ENCODE measurements around the gene RAB11FIP4.
"Not testable (repeated sequence)": the region's sequence is repeated elsewhere in the genome, so short reads cannot be mapped to it uniquely, and the experiment has no call there.

Gene RAB11FIP4

DNA sequence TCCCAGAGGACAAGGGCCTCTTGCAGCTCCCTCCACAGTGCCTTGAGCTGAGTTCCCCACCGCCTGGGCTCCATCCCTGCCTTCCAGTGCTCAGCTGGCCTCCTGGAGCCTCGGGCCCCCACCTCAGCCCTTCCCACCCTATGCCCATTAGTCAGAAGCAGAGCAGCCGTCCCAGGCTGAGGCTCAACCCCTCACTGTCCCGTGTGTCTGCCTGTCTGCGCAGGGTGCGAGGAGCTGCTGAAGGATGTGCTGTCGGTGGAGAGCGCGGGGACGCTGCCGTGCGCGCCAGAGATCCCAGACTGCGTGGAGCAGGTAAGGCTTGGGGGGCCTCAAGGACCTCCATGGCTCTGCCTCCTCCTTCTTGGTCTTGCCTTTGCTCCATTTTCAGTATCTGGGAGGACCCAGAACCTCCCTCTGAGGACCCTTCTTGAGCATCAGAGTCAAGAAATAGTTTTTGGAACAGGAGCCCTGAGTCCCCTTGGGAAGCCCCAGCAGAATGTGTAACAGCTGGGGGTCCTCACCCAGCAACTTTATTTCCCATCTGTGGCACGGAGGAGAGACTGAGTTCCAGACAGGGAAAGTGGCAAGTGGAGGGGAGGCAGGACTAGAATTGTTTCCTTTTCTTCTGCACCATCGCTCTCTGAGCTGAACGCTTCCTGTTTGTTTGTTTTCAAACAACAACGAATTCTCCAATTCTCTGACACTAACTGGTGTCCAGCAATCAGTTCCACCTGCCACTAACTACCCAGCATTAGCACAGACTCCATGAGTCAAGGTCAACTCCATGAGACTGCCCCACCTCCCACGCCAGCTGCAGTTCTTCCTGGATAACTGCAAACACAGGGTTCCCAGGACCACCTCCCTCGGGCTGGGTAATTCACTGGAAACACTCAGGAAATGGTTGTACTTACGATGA, 42.6 kb downstream of the RAB11FIP4 start:
- no peak for DNase-seq

DNA sequence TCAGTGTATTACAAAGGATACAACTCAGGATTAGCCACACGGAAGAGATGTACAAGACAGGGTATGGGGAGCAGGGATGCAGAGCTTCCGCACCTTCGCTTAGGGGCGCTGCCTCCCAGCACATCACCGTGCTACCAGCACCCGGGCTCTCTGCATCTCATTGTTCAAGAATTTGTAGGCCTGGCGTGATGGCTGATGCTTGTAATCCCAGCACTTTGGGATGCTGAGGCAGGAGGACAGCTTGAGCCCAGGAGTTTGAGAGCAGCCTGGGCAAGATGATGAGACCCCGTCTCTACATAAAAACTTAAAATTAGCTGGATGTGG, 43.2 kb downstream of the RAB11FIP4 start:
- no peak for DNase-seq

DNA sequence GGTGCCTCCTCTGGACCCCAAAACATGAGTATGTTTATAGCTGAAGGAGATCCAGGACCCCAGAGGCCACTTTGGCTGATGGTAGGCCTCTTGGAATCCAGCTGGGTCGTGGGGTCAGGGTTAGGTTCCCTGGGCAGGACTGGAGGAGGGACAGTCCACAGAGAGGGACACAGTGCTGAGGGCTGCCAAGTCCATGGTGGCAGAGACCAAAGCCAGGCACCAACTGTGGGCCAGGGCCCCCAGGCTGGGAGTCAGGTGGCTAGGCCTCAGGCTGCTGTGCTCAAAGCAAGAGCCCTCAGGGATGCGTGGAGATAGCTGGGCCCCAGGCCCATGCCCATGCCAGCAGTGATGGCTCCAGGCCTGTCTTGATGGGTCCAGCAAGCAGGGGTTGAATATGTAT, 44.1 kb downstream of the RAB11FIP4 start:
- DNase-seq = no peak

DNA sequence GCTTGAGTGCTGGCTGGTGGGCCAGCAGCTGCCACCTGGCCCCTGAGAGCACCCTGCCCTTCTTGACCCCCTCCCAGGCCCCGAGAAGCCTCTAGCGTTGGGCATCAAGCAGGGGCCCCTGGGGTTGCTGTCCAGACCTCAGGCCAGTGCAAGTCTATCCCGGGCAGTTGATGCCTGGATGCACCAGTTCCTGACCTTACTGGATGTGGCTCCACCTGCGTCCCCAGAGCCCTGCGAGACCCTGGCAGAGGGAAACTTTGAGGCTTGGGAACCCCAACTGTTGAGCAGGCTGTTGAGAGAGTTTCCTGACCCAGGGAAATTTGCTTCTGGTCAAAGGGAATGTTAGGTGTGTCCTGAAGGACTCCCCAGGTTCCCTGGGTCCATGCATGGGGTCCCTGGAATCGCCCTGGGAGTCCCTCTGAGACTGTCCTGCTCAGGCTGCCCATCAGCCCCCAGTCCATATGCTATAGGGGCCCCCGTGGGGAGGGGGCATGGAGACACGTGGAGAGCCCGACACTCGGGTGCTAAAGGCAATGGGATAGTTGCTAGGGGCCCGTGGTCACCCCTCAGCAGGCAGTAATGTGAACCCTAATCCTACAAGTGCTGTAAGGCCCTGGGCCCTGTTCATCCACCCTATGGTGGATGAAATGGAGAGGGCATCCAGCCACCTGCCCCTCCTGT, 46.4 kb downstream of the RAB11FIP4 start:
- DNase-seq = no peak

DNA sequence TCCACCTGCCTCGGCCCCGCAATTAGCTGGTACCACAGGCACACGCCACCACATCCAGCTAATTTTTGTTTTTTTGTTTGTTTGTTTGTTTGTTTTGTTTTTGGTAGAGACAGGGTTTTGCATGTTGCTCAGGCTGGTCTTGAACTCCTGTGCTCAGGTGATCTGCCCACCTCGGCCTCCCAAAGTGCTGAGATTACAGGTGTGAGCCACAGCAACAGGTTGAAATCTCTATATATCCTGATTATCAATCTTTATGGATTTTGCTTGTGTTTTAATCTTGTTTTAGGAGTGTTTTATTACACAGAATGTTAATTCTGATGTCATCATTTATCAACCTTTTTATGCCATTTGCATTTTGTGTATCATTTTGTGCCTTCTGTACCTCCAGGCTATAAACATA, 48.2 kb downstream of the RAB11FIP4 start:
- DNase-seq = no peak

DNA sequence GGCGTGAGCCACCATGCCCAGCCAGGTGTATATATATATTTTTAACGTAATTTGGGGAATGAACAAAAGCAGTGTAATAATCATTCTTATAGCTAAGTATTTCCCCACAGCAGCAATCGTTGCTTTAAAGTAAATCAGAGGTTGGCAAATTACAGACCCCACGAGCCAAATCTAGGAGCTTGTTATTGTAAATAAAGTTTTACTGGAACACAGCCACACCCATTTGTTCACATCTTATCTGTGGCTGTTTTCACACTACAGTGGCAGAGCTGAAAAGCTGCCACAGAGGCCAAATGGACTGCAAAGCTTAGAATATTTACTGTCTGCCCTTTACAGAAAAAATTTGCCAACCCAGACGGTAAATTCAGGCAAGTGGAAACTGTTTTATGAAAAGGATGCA, 50.8 kb downstream of the RAB11FIP4 start:
- DNase-seq = no peak

DNA sequence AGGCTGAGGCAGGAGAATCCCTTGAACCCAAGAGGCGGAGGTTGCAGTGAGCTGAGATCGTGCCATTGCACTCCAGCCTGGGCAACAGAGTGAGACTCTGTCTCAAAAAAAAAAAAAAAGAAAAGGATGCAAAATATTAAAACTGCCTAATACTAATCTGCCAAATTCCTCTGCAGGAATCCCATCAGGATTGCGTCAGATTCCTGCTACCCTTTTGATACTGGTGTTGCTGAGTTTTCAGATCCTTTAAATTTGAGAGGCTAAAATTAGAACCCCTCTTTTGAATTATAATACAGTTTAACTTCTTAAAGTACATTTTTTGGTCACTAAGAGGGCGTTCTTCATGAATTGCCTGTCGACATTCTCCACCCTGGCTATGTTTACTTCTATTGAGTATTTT, 51.4 kb downstream of the RAB11FIP4 start:
- DNase-seq = not testable (repeated sequence)

DNA sequence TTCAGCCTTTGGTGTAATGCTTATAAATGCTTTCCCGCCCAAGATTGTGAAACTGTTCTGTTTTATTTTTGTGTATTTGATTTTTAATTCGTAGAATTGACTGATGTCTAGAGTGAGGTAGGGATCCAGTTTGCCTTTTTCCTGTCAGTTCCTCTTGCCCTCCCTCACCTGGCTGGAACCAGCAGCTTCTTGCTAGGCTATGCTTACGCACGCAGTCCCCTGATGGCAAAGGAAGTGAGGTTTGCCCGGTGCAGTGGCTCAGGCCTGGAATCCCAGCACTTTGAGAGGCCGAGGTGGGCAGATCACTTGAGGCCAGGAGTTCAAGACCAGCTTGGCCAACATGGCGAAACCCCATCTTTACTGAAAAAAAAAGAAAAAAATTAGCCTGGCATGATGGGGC, 51.9 kb downstream of the RAB11FIP4 start:
- DNase-seq = no peak

DNA sequence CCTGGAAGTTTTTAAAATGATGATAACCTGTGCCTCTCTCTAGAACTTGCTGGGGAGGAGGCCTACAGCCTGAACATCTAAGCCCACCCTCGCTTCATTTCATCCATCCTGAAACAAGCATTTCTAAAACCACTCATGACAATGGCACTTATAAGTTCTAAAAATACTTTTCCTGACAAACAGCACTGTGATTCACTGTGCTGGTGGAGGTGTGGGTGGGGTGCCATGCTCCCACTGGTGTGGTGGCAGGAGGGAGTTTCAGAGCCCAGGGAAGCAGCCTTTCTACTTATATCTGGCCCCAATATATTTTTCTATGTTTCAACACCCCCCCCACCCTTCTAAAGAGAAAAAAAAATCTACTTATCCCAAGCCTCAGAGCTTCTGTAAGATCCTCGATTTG, 52.6 kb downstream of the RAB11FIP4 start:
- DNase-seq = no peak

DNA sequence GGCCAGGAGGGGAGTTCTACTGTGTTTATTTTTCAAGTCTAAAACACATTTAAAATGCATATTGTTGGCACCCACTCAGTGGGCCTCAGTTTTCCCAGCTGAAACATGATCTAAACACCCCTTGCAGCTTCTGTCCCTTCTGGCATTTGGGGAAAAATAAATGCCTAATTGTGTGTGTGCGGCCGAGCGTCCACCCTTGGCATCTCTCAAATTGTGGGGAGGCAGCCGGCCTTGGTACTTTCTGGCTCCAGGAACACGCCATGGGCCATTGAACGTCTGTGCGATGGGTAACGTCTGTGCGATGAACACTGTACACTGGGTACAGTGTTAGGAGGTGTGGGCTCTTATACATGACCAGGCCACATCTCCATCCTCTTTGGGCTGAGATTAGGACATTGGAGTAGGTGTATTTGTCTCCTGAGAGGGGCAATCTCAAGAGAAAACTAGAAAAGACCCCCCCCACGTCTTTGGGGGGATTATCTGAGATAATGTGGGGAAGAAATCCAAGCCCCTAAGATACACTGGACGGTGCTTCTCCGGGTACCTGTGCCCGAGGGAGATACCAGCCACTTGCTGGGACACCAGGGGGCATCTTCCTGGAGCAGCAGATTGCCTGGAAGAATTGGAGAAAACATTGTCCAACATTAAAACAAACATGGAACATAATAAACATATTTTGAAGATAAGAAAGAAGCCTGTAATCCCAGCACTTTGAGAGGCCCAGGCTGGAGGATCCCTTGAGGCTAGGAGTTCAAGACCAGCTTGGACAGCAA, 54.9 kb downstream of the RAB11FIP4 start:
- DNase-seq = no peak

DNA sequence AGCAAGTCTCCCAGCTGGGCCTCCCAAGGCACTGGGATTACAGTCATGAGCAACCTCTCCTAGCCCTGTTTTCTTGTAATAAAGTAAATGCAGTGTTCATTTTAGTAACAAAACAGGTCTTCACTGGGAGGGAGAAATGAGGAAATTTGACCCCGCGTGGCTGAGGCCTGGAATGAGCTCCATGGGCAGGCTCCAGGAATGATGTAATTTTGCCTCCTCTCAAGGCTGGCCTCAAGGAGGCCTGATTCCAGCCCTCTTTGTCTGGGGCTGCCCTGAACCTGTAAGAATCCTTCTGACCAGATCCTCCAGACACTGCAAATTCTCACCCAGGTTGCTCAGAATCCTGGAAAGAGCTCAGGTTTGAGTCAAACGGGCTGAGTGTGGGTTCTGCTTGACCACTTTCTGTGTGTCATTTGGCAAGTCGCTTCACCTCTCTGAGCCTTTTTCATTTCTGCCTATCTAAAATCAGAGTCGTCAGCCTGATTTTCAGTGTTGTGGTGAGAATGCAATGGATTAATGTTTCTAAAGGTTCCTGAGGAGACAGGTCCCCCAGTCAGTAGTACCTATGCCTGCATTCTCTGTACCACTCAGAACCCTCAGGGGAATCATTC, 57.1 kb downstream of the RAB11FIP4 start:
- no peak for DNase-seq

DNA sequence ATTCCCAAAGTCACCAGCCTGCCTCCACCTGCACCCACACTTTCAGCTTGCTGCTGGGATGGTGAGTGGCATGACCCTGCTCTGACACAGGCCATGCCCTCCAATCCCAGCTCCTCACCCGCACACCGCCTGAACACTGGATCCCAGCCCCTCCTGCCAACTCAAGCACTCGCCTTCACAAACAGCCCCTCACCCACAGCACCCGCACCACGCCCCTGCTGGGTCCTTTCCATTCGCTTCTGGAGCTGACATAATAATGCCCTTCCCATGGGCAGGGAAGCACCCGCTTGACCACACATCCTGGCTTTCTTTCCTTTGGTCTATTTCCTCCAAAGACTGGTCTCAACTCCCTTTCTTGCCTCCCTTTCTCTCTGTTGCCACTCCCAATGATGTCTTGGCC, 57.6 kb downstream of the RAB11FIP4 start:
- DNase-seq = no peak

DNA sequence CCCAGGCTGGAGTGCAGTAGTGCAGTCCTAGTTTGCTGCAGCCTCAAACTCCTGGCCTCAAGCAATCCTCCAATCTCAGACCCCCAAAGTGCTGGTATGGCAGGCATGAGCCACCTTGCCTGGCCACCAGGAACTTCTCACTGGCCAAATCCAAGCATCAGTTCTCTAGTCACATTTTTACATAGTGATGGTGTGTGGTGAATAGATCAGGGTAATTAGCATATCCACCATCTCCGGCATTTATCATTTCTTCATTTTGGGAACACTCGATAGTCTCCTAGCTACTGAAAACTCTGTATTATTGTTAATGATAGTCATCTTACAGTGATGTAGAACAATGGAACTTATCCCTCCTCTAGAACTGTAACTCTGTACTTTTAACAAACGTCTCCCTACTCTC, 58.3 kb downstream of the RAB11FIP4 start:
- DNase-seq = no peak

DNA sequence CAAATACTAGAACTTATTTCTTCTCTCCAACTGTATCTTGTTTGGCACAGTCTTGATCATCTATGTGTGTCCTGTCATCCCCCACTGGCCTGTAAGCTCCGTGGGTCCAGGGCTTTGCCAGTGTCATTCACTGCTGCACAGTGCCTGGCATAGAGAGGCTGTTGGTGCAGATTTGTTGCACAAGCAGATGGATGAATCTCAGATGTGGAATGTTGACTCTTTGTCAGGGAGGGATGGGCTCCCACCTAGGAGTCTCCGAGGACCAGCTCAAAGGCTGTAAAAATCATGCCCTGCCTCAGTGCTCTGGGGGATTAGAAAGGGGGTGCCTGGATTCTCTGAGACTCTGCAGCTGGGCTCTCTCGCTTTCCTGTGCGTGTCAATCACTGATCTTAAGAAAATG, 60.6 kb downstream of the RAB11FIP4 start:
- no peak for DNase-seq

DNA sequence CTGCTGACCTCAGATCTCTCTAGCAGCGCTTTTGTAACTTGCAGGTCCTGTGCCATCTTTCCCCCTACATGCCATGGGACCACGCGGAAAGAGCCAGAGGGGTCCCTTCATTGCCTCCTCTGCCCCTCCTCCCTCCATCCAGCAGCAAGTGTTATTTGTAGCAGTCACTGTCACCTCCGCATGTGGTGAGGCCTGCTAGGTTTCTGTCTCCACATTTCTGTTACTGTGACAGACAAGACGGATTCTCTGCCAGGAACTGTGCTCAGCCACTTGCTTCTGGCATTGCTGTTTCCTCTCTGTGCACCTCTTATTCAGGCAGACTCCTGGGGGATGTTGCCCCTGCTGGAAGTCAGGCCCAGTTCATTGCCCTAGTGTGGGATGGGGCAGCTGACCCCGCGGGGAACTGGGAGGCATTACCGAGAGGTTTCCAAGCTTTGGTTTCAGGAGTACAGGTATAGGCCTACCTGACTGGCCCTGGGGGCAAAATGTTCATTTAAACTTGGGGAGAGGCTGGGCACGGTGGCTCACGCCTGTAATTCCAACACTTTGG, 61.2 kb downstream of the RAB11FIP4 start:
- DNase-seq = no peak

DNA sequence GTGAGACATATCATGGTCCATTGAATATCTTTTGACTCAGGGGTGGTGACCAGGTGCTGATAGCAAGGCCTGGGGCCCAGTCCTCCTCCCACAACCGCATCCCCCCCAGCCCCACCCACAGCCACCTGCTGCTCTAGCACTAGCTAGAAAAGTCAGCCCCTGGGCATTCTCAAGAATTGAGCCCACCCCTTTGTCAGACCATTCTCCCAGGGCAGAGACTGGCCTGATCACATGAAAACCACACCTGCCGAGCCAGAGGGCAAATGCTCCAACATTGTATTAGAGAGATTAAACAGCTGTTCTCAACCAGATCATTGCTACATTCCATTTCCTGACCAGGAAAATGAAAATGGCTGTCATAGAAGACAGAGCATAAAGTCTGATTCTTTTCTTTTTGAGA, 62.4 kb downstream of the RAB11FIP4 start:
- DNase-seq = no peak

DNA sequence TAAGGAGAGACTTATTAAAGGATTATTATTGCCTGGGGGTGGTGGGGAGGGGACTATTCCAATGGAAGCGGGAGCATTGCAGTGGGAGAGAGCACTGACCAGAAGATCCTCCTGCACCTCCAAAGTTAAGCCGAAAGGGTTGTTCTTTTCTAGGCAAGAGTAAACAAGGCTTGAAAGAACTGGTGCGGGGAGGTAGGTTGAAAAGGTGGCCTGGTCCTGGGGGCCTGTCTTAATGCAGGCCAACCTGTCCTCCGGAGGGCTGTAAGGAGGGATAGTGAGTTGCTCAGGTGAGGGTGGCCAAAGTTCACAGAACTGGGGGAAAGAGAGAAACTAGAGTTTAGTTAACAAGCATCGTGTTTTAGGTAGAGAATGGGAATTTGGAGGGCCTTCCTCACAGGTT, 65.3 kb downstream of the RAB11FIP4 start:
- no peak for DNase-seq

DNA sequence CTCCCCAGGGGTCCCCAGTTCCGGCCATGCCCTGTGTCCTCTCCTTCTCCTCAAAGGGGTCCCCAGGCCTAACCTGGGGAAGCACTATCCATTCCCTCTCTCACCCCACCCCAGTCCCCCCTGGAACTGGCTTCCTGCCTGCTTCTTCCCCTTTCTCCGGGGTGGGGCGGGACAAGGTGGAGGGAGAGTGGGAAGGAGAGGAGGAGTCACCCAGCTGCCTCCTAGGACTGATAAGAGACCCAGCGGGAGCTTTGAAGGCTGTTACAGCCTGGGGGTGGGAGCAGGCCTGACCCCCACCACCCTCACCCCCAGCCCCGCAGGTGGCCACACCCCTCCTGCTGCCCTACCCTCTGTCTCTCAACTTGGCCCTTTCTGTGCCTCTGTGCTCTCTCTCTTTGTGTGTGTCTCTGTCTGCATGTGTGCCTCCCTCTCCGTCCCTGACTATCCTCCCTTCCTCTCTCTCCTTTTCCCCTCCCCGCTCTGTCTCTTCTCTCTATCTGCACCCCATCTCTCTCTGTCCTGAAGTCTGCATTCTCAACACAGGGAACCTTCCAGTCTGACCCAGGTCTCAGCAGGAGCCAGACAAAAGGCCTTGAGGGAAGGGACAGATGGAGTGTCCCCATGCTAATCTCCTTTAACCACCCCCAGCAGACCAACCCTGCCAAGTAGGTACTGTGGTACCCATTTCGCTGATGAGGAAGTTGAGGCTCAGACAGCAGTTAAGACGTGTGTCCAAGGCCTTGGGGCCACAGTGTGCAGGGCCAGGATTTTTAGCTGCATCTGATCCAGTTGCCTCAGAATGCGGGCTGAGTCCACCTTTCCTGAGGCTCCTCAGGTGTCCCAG, 66.1 kb downstream of the RAB11FIP4 start:
- no peak for DNase-seq

DNA sequence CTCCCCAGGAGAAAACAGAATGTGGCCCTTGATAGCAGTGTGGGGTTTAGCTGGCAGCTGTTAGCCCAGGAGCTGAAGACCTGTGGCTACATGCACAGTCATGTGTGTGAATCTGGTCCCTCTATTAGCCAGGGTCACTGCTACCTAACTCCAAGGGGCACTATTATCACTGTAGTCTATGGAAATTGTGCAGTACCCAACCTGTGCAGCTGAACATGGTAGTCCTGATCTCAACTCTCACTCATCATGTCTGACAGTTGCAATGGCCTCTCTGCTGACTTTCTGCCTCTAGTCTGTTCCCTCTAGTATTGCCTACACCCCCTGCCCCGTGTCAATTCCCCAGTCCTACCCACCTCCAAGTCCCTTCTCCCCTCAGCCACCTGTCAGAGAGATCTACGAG, 67.4 kb downstream of the RAB11FIP4 start:
- no peak for DNase-seq

DNA sequence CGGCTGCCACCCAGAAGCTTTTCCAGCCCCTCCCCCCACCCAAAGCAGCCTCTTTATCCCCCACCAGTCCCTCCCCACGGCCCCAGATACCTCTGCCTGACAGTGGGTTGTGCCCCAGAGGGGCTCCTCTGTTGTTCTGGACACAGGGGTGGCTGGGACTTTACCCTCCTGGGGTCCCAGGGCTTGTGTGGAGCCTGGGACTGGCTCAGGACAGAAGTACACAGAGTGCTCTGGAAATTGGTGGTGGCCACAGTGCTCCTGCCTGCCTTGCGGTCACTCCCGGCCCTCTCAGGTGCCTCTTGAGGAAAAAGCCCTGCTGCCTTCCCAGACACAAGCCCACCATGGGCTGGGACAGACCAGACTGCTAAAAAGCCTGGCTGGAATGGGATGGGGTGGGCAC, 68.2 kb downstream of the RAB11FIP4 start:
- DNase-seq = no peak

DNA sequence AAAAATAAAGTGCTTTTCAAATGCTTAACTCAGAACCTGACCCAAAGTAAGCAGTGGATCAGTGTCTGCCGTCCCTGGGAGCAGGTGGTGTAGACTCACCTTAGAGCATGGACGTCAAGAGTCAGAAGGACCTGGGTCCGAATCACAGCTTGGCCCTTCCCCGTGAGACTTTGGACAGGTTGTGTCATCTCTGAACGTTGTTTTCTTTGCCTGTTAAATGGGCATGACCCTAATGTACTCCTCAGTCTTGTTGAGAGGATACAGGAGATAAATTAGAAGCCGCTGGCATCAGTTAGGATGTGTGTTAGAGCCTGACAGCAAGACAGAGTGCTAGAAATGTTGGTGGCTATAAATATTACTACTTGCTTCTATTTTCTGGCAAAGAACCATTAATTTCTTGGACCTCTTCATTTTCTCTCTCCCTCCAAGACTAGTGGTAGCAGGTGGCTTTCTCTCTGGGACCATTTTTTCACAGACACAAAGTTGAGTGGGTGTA, 68.8 kb downstream of the RAB11FIP4 start:
- DNase-seq = no peak

DNA sequence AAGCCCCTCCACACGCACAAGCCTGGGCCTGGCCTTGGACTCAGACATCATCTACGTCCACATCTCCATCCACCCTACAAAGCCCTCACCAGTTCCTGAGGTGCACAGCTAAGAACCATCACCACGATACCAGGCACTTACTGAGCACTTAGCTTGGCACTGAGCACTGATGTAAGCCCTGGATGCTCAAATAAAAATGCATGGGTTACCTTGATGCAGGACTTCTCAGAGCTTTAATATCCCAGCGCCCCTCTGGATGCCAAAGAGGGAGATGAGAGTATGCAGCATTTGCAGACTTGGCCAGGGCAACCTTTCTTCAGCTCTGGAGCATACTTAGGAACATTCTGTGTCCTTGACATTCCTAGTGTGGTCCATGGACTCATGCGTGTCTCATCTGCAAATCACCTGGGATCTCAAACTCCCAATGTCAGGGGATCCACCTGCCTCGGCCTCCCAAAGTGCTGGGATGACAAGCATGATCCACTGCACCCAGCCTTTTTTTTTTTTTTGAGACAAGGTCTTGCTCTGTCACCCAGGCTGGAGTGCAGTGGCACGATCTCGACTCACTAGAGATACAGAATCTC, 69.8 kb downstream of the RAB11FIP4 start:
- no peak for DNase-seq
